ENCODE results near the gene IMMP1L. TPM values are rescaled to one million over a fixed set of nuclear protein-coding genes. Genes with fewer than 3 reads are reported as not detected.

Gene IMMP1L
- total and polyA plus RNA-seq, 10 of the 15 experiments (the other 5 are each of a cell fraction or from before 2014, with no cell fraction given) = 29.4 to 145 (median 85.8) TPM

DNA sequence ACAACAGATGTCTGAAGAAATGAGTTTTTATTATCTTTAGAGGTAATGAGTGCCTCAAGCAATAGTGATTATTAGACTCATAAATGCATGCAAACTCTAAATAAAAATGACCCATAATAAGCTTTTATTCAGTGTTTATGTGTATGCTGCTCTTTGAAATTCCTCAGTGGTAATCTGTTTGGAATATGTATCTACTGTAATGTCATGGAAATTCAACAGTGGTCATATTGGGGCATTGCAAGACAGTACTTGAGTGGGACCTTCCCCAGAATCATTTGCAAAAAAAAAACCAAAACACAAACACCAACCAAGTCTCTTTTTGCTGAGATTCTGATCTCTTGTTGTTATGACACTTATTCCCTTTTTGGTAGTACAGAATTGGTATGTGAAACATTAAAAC is 104.8 kb downstream of the IMMP1L start:
- ChIA-PET POLR2A (interaction anchor here (0.6 kb wide), 2 partner anchors 36 to 580 kb away, joined by 3 read pairs; no protein-coding TSS in a partner anchor), RAD21 (ENCODE audit: unreplicated experiment) (no interaction called here), CTCF (interaction anchor here (0.7 to 1.1 kb wide), 4 partner anchors 8 to 553 kb away, joined by 3 read pairs; no protein-coding TSS in a partner anchor), SMC1A (ENCODE audit: uncharacterized antibody, unreplicated experiment) (interaction anchor here (0.6 to 1.5 kb wide), 2 partner anchors 12 to 631 kb away, joined by 3 read pairs; no protein-coding TSS in a partner anchor)
- no peak overlapping the region for H3K27ac ChIP-seq (ENCODE audit: control insufficient read depth, insufficient read depth)
- TF ChIP-seq SKIL (IDR thresholded peaks at IDR 0.05; ENCODE audit: low read depth, poor library complexity, severe bottlenecking) (no peak), EED (IDR thresholded peaks at IDR 0.05; ENCODE audit: low read depth) (no peak), NFXL1 (IDR thresholded peaks at IDR 0.05; ENCODE audit: borderline replicate concordance) (no peak), MTA2 (IDR thresholded peaks at IDR 0.05; ENCODE audit: low read depth) (no peak), RBBP5 (conservative IDR thresholded peaks at IDR 0.05) (no peak), SMC3 (IDR thresholded peaks at IDR 0.05; ENCODE audit: borderline replicate concordance, low read length) (no peak), EZH2 (IDR thresholded peaks at IDR 0.05; ENCODE audit: borderline replicate concordance, control insufficient read depth, low read depth, low read length) (no peak), POU2F2 (IDR thresholded peaks at IDR 0.05; ENCODE audit: borderline replicate concordance, low read depth, low read length) (no peak), MYC (IDR thresholded peaks at IDR 0.05; ENCODE audit: insufficient read depth, insufficient read length, insufficient replicate concordance, low read length, severe bottlenecking) (no peak), RB1 (IDR thresholded peaks at IDR 0.05; ENCODE audit: borderline replicate concordance) (no peak), NFYB (IDR thresholded peaks at IDR 0.05; ENCODE audit: insufficient read depth, low read depth, low read length) (no peak), CEBPB (IDR thresholded peaks at IDR 0.05; ENCODE audit: borderline replicate concordance in 1 of 2, low read depth in 2 of 2, low read length in 2 of 2) (no peak), YBX1 (IDR thresholded peaks at IDR 0.05) (no peak), SPI1 (IDR thresholded peaks at IDR 0.05; ENCODE audit: borderline replicate concordance, insufficient read depth, low read depth, low read length) (no peak), NRF1 (conservative IDR thresholded peaks at IDR 0.05; ENCODE audit: low read depth, low read length) (no peak)
- TF ChIP-seq, protein P1, sequence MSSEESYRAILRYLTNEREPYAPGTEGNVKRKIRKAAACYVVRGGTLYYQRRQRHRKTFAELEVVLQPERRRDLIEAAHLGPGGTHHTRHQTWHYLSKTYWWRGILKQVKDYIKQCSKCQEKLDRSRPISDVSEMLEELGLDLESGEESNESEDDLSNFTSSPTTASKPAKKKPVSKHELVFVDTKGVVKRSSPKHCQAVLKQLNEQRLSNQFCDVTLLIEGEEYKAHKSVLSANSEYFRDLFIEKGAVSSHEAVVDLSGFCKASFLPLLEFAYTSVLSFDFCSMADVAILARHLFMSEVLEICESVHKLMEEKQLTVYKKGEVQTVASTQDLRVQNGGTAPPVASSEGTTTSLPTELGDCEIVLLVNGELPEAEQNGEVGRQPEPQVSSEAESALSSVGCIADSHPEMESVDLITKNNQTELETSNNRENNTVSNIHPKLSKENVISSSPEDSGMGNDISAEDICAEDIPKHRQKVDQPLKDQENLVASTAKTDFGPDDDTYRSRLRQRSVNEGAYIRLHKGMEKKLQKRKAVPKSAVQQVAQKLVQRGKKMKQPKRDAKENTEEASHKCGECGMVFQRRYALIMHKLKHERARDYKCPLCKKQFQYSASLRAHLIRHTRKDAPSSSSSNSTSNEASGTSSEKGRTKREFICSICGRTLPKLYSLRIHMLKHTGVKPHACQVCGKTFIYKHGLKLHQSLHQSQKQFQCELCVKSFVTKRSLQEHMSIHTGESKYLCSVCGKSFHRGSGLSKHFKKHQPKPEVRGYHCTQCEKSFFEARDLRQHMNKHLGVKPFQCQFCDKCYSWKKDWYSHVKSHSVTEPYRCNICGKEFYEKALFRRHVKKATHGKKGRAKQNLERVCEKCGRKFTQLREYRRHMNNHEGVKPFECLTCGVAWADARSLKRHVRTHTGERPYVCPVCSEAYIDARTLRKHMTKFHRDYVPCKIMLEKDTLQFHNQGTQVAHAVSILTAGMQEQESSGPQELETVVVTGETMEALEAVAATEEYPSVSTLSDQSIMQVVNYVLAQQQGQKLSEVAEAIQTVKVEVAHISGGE (CRISPR knock-in tag; IDR thresholded peaks at IDR 0.05) = no peak
- FAIRE-seq (no peak), ATAC-seq (no peak), DNase-seq (ENCODE audit: low read depth, low spot score) (no peak)
- no peaks in the 10 kb centered on the region for H3K27me3 ChIP-seq (replicated peaks in 1 of 2; ENCODE audit: control insufficient read depth in 2 of 2, insufficient read depth in 2 of 2, low read length in 1 of 2)
- H2AFZ ChIP-seq (ENCODE audit: control insufficient read depth, low read depth, low read length) = no peak overlapping the region
- no peaks in the 10 kb centered on the region for H4K20me1 ChIP-seq (ENCODE audit: control insufficient read depth, insufficient read depth)
- no peak overlapping the region for H3K4me3 ChIP-seq
- intact Hi-C loops (cut with micrococcal nuclease; ENCODE audit: unreplicated experiment) = no loop called here
- no peaks in the 10 kb centered on the region for H3K36me3 ChIP-seq (ENCODE audit: control insufficient read depth in 2 of 2, insufficient read depth in 2 of 2, low read length in 1 of 2)
- H3K79me2 ChIP-seq (ENCODE audit: control insufficient read depth, insufficient read depth, low read length) = no peaks in the 10 kb centered on the region
- H3K4me2 ChIP-seq (ENCODE audit: control insufficient read depth, insufficient read depth) = no peak overlapping the region
- H3K9ac ChIP-seq (ENCODE audit: control insufficient read depth, insufficient read depth, low read length) = no peak overlapping the region
- H3K9me3 ChIP-seq (replicated peaks; ENCODE audit: control insufficient read depth, insufficient read depth, low read length) = no peaks in the 10 kb centered on the region
- in situ Hi-C loops (cut with MboI) = no loop called here
- BruUV-seq (replicated peaks) = no TSS peak
- H3K4me1 ChIP-seq (ENCODE audit: control insufficient read depth, insufficient read depth, low read length) = no peaks in the 10 kb centered on the region

Measured in GM12878 (cell line).